ENCODE measurements around the gene CNOT1.

CNOT1 gene

GRCh38 chr16:58487566-58488351 lies 141.9 kb downstream of the CNOT1 start:
- DNase-seq (ENCODE audit: low read depth, low spot score): no peak

GRCh38 chr16:58485184-58485887 lies 144.3 kb downstream of the CNOT1 start:
- no peak for DNase-seq (ENCODE audit: low read depth, low spot score)

DNA sequence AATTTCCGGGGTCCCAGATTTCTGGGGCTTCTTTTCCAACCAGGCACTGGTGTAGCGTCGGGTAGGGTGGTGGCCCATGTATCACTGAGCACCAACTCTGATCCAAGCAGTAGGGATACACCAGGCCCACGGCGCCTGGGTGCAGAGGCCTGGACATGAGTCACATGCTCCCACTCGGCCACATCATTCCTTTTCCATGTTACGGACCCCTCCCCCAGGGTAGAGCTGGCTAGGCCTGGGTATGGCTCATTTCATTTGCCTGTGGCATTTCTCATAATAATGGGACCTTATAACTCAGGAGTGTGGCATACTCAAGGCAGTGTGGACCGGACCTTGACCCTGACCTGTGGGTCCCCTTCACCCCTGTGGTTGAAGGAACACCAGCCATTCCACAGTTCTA lies 147.7 kb downstream of the CNOT1 start:
- no peak for DNase-seq (ENCODE audit: low read depth, low spot score)

DNA sequence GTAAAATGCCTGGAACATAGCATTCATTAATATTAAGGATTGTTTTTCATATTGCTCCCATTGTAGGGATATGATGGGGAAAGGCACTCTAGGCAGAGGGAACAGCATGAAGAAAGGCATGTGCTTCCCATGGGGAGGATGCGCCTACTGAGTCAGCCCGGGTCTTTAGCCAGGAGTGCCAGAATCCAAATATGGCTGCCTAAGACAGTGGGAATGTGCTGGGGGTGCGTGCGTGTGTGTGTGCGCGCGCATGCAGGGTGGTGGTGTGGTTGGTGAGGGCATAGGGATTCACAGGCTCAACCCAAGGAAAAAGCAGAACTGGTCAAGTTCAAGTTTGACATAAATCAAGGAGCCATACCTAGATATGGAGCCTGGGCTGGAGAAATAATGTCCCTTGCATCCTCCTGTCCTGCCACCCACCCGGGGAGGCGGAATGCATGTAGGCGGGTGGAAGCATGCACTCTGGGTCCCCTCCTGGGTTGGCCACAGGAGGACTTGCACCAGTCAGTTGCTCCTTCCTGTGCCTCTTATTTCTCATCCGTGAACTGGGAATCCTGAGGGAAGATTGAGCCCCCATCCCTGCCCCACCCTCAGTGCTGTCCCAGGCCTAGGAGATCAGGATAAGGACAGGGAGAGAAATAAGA lies 148.3 kb downstream of the CNOT1 start:
- no peak for DNase-seq (ENCODE audit: low read depth, low spot score)

DNA sequence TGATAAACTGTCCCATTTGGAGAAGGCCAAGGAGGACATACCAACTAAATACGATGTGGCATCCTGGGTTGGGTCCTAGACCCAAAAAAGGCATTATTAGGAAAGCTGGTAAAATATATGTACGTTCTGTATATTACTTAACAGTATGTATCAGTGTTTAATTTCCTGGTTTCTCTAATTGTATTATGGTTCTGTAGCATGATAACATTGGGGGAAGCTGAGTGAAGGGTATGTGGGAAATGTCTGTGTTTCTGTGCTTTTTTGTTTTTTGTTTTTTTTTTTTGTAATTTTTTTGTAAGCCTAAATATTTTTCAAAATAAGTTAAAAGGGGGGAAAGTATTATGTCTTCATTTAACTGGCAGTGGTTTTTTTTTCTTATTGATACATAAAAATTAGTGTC lies 151.2 kb downstream of the CNOT1 start:
- no peak for DNase-seq (ENCODE audit: low read depth, low spot score)

GRCh38 chr16:58476791-58477190 lies 152.8 kb downstream of the CNOT1 start:
- DNase-seq (ENCODE audit: low read depth, low spot score): no peak

DNA sequence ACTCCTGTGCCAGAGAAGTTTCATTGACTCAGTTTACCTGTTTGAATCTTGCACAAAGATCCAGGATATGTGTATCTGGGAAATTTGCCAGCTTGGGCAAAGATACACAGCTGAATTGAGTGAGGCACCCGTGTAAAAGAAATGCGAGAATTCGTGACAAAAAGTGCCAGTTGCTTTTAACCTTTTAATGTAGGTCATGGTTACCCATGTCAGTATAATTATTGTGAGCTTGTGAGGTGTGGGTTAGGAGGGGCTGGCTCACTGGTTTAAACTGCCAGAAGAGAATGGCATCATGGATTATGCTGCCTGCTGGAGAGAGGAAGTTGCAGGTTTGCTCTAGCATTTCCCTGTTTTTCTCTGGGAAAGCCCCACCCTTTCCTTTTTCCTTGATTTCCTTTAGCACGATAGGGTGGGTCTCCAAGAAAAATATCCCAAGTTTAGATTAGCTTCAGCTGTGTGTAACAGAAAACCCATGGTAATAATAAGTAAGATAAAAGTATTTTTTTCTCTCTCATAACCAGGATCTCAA lies 154.5 kb downstream of the CNOT1 start:
- no peak for DNase-seq (ENCODE audit: low read depth, low spot score)

DNA sequence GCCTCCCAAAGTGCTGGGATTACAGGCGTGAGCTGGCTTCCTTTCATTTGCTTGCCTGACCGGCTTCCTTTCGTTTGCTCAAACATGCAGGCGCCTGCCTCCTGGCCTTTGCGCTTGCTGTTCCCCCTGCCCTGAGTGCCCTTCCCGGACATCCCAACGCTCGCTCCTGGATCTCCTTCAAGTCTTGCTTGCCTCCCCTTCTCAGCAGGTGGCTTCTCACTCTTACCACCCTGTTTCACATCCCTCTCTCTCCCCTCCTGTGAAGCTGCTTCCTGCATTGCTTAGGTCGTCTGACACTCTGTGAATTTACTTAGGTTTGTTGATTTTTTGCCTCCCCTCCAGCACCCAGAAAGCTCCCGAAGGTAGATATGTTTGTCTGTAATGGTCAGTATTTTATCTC lies 155.3 kb downstream of the CNOT1 start:
- no peak for DNase-seq (ENCODE audit: low read depth, low spot score)

- DNase-seq (ENCODE audit: low read depth, low spot score): no peak
These were observed 156.8 kb downstream of the CNOT1 start for GRCh38 chr16:58472827-58473226.

DNA sequence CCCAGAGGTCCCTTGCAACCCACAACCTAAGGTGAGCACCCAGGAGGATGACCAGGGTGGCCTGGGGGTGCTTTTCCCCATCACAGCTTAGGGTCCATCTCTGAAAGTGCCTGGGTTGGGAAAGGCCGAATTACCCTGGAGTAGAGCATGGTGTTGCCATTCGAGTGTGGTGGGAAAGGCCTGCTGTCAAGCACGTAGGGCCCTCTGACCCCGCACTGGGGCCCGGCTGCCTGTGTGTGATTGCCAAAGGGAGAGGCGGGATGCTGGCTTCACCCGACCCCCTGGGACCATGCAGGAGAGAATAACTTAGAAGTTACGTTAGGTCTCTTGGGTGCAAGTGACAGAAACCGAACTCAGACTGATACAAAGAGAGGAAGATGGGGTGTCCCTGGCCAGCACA lies 157.4 kb downstream of the CNOT1 start:
- DNase-seq (ENCODE audit: low read depth, low spot score): no peak

GRCh38 chr16:58471209-58471975 lies 158.2 kb downstream of the CNOT1 start:
- no peak for DNase-seq (ENCODE audit: low read depth, low spot score)
